GM12878 (cell line): ENCODE results near the gene DGKI.

Experiments
- ATF2 ChIP-seq: IDR thresholded peaks from 2 replicates; pipeline ENCODE4 v1.6.1; 2012; ENCODE audit warnings: low read length, inconsistent platforms
- CEBPB ChIP-seq, 2 experiments: fragments of 150-350 bp in 1 of 2; IDR thresholded peaks; 2 replicates each; pipeline ENCODE4 v1.6.1; 2012 to 2014; ENCODE audit warnings: low read depth in 2 of 2, low read length in 2 of 2, borderline replicate concordance in 1 of 2, inconsistent platforms in 1 of 2
- CTCF ChIP-seq, 3 experiments: IDR thresholded peaks in 2 of 3; conservative IDR thresholded peaks in 1 of 3; 2 replicates each; pipeline ENCODE4 v1.5.1; 2011; ENCODE audit warnings: low read depth in 3 of 3, low read length in 3 of 3, mild to moderate bottlenecking in 3 of 3, control low read depth in 2 of 3, moderate library complexity in 2 of 3, inconsistent platforms in 1 of 3, mixed read lengths in 1 of 3; ENCODE audit not compliant: control insufficient read depth in 2 of 3, insufficient read depth in 1 of 3; ENCODE audit errors: extremely low read depth in 1 of 3
- MEF2A ChIP-seq: IDR thresholded peaks from 2 replicates; pipeline ENCODE4 v1.6.1; 2011; ENCODE audit warnings: low read depth, mild to moderate bottlenecking, low read length, moderate library complexity; ENCODE audit not compliant: insufficient read depth
- POLR2AphosphoS2 ChIP-seq: IDR thresholded peaks from 2 replicates; pipeline ENCODE4 v1.6.1; 2011; ENCODE audit warnings: low read depth, mild to moderate bottlenecking, low read length, improper control_type of control experiment, moderate library complexity
- RELA ChIP-seq: fragments of 450-650 bp; IDR thresholded peaks from 2 replicates; pipeline ENCODE4 v1.8.0; 2014; ENCODE audit warnings: borderline replicate concordance; ENCODE audit not compliant: partially characterized antibody
- RFX5 ChIP-seq: IDR thresholded peaks from 2 replicates; pipeline ENCODE4 v1.6.1; 2011; ENCODE audit warnings: low read depth, low read length, improper control_type of control experiment
- YY1 ChIP-seq: IDR thresholded peaks from 2 replicates; pipeline ENCODE4 v1.6.1; 2011; ENCODE audit warnings: low read depth, mild to moderate bottlenecking, low read length
- ZBTB11 ChIP-seq: fragments of 450-650 bp; formaldehyde crosslinking; IDR thresholded peaks from 2 replicates; pipeline ENCODE4 v1.5.0; 2022; ENCODE audit warnings: mild to moderate bottlenecking, missing genetic modification characterization
- ZBTB40 ChIP-seq: fragments of 450-650 bp; IDR thresholded peaks from 2 replicates; pipeline ENCODE4 v1.6.1; 2016; ENCODE audit warnings: mild to moderate bottlenecking, moderate library complexity, borderline replicate concordance
- ZNF24 ChIP-seq: fragments of 450-650 bp; IDR thresholded peaks from 2 replicates; pipeline ENCODE4 v1.6.1; 2017; ENCODE audit warnings: antibody characterized with exemption, mild to moderate bottlenecking
- ZNF274 ChIP-seq: IDR thresholded peaks from one replicate; pipeline ENCODE4 v1.8.0; 2011; ENCODE audit not compliant: insufficient read length, insufficient read depth
- ZNF687 ChIP-seq: fragments of 450-650 bp; IDR thresholded peaks from 2 replicates; pipeline ENCODE4 v1.6.1; 2017; ENCODE audit warnings: mild to moderate bottlenecking, moderate library complexity

GRCh38 chr7:137828456-137828855, 18.3 kb downstream of the DGKI start:
- no peak for TF ChIP-seq ZNF687
- TF ChIP-seq POLR2AphosphoS2 = no peak
- TF ChIP-seq CEBPB (IDR thresholded peaks at IDR 0.05; ENCODE audit: borderline replicate concordance in 1 of 2, low read depth in 2 of 2, low read length in 2 of 2) = no peak
- TF ChIP-seq ATF2 = no peak
- no peak for TF ChIP-seq CTCF (IDR thresholded peaks at IDR 0.05 in 2 of 3, conservative IDR thresholded peaks at IDR 0.05 in 1 of 3; ENCODE audit: control insufficient read depth in 2 of 3, extremely low read depth in 1 of 3, insufficient read depth in 1 of 3, low read depth in 3 of 3, low read length in 3 of 3)
- no peak for TF ChIP-seq RELA
- no peak for TF ChIP-seq ZBTB11 (CRISPR knock-in tag)
- no peak for TF ChIP-seq MEF2A
- TF ChIP-seq RFX5 = no peak
- TF ChIP-seq ZNF24 = no peak
- TF ChIP-seq ZNF274 = no peak
- TF ChIP-seq ZBTB40 = no peak
- no peak for TF ChIP-seq YY1
